GM12878 (cell line): ENCODE measurements around the gene ERG.

Experiments
- CTCF ChIP-seq, 3 experiments: IDR thresholded peaks in 2 of 3; conservative IDR thresholded peaks in 1 of 3; 2 replicates each; pipeline ENCODE4 v1.5.1; 2011; ENCODE audit warnings: low read depth in 3 of 3, low read length in 3 of 3, mild to moderate bottlenecking in 3 of 3, control low read depth in 2 of 3, moderate library complexity in 2 of 3, inconsistent platforms in 1 of 3, mixed read lengths in 1 of 3; ENCODE audit not compliant: control insufficient read depth in 2 of 3, insufficient read depth in 1 of 3; ENCODE audit errors: extremely low read depth in 1 of 3
- EP300 ChIP-seq, 2 experiments: fragments of 150-350 bp in 1 of 2; IDR thresholded peaks; 2 replicates each; pipeline ENCODE4 v1.6.1; 2011 to 2012; ENCODE audit warnings: low read depth in 2 of 2, low read length in 2 of 2, borderline replicate concordance in 1 of 2, improper control_type of control experiment in 1 of 2, inconsistent platforms in 1 of 2; ENCODE audit not compliant: control insufficient read depth in 1 of 2
- HDAC2 ChIP-seq: fragments of 200-600 bp; sonication (generic); IDR thresholded peaks from 2 replicates; pipeline ENCODE4 v1.6.1; 2017
- NFYA ChIP-seq: IDR thresholded peaks from 2 replicates; pipeline ENCODE4 v1.6.1; 2011; ENCODE audit warnings: low read depth, mild to moderate bottlenecking, low read length, improper control_type of control experiment, borderline replicate concordance
- NRF1 ChIP-seq: conservative IDR thresholded peaks from 2 replicates; pipeline ENCODE4 v1.6.1; 2011; ENCODE audit warnings: mild to moderate bottlenecking, low read depth, low read length, improper control_type of control experiment
- POLR2A ChIP-seq: IDR thresholded peaks from 2 replicates; pipeline ENCODE4 v1.6.1; 2011; ENCODE audit warnings: low read depth, mild to moderate bottlenecking, low read length
- SREBF2 ChIP-seq: IDR thresholded peaks from 2 replicates; pipeline ENCODE4 v1.6.1; 2012; ENCODE audit warnings: mild to moderate bottlenecking, low read length
- YY1 ChIP-seq: IDR thresholded peaks from 2 replicates; pipeline ENCODE4 v1.6.1; 2011; ENCODE audit warnings: low read depth, mild to moderate bottlenecking, low read length

GRCh38 chr21:38487901-38488639 lies 10.2 kb downstream of the ERG start:
- TF ChIP-seq POLR2A (no peak), CTCF (IDR thresholded peaks at IDR 0.05 in 2 of 3, conservative IDR thresholded peaks at IDR 0.05 in 1 of 3; ENCODE audit: control insufficient read depth in 2 of 3, extremely low read depth in 1 of 3, insufficient read depth in 1 of 3, low read depth in 3 of 3, low read length in 3 of 3) (no peak), NFYA (no peak), SREBF2 (no peak), YY1 (no peak), HDAC2 (no peak), NRF1 (no peak), EP300 (IDR thresholded peaks at IDR 0.05; ENCODE audit: borderline replicate concordance in 1 of 2, control insufficient read depth in 1 of 2, low read depth in 2 of 2, low read length in 2 of 2) (no peak)
